Esophagus muscularis mucosa (tissue), 4 donors: Measurements from ENCODE around the gene KAZN.

Experiments
- CTCF ChIP-seq, 3 experiments: fragments of 200-600 bp in 2 of 3; fragments of 450-650 bp in 1 of 3; sonication (generic) in 2 of 3; IDR thresholded peaks; one replicate each; pipeline ENCODE4 v1.5.1; 2017 to 2019; ENCODE audit warnings: antibody characterized with exemption in 3 of 3, mild to moderate bottlenecking in 2 of 3, moderate library complexity in 1 of 3
- EP300 ChIP-seq: sonication (generic); formaldehyde crosslinking; IDR thresholded peaks from one replicate; pipeline ENCODE4 v1.6.1; 2017; ENCODE audit warnings: antibody characterized with exemption
- POLR2A ChIP-seq: fragments of 450-650 bp; IDR thresholded peaks from one replicate; pipeline ENCODE4 v1.6.1; 2017; ENCODE audit warnings: antibody characterized with exemption, moderate library complexity, mild to moderate bottlenecking, low read depth

- TF ChIP-seq CTCF (IDR thresholded peaks at IDR 0.05) (no peak), EP300 (no peak), POLR2A (no peak)
Observed at GRCh38 chr1:14775434-14775833, 176.9 kb downstream of the KAZN start.
